GM12891 (cell line): ENCODE measurements around the gene SH2D6.

Source experiments
- DNase-seq: peaks from one replicate; pipeline ENCODE4 v3.0.0; 2011; ENCODE audit warnings: low spot score; ENCODE audit not compliant: insufficient read length
- FAIRE-seq: peaks from 2 replicates; lab custom pipeline; 2011; peaks lifted over from hg19 to GRCh38; lab: Jason Lieb, UNC
- PAX5 ChIP-seq: IDR thresholded peaks from 2 replicates; pipeline ENCODE4 v1.6.1; 2011; ENCODE audit warnings: low read length, moderate library complexity, mild to moderate bottlenecking; ENCODE audit not compliant: insufficient read depth, severe bottlenecking
- POLR2A ChIP-seq: IDR thresholded peaks from 2 replicates; pipeline ENCODE4 v1.6.1; 2011; ENCODE audit warnings: low read depth, low read length, control low read depth
- POLR2AphosphoS5 ChIP-seq: IDR thresholded peaks from 2 replicates; pipeline ENCODE4 v1.6.1; 2011; ENCODE audit warnings: low read depth, low read length, control low read depth
- POU2F2 ChIP-seq: IDR thresholded peaks from 2 replicates; pipeline ENCODE4 v1.6.1; 2011; ENCODE audit warnings: low read depth, mild to moderate bottlenecking, control low read depth, low read length, moderate library complexity
- SPI1 ChIP-seq: IDR thresholded peaks from 2 replicates; pipeline ENCODE4 v1.6.1; 2011; ENCODE audit warnings: low read depth, low read length, control low read depth
- TAF1 ChIP-seq: IDR thresholded peaks from 2 replicates; pipeline ENCODE4 v1.6.1; 2011; ENCODE audit warnings: low read depth, low read length, control low read depth

SH2D6 gene

DNA sequence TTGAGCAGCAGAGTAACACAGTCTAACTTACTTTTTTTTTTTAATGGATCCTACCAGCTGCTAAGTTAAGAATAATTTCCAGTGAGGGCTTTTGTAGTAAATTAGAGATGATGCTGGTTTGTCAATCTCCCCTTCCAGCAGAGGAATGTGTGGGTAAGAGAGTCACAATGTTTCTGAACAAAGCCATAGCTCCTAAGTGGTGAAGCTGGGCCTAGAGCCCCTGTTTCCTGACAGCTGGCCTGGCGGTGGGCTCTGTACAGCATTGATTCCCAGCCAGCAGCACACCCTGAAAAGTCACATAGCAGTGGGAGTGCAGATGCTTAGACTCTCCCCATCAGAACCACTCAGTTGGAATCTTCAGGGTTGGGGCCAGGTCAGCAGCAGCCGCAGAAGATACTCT, 32.8 kb upstream of the SH2D6 start:
- DNase-seq (no peak), FAIRE-seq (no peak)
- TF ChIP-seq SPI1, result no peak
- TF ChIP-seq PAX5, result no peak
- TF ChIP-seq POLR2A, result no peak
- TF ChIP-seq POU2F2, result no peak
- TF ChIP-seq TAF1, result no peak
- TF ChIP-seq POLR2AphosphoS5, result no peak

DNA sequence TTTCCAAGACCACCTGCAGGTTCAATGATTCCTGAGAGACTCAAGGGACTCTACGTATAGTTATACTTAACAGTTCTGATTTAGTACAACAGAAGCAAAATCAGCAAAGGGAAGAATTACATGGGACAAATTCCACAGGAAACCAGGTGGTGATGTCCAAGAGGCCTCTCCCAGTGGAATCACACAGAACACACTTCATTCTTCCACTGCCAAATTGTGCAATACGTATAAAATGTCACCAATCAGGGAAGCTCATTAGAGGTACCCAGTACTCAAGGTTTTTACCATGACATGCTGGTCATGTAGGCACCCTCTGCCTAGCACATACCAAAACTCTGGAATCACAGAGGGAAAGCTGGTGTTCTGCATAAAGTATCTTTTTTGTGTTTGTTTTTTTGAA, 30.8 kb upstream of the SH2D6 start:
- DNase-seq, result no peak
- FAIRE-seq, result no peak
- TF ChIP-seq PAX5, result no peak
- TF ChIP-seq TAF1, result no peak
- TF ChIP-seq SPI1, result no peak
- no peak for TF ChIP-seq POU2F2
- TF ChIP-seq POLR2A, result no peak
- TF ChIP-seq POLR2AphosphoS5, result no peak

DNA sequence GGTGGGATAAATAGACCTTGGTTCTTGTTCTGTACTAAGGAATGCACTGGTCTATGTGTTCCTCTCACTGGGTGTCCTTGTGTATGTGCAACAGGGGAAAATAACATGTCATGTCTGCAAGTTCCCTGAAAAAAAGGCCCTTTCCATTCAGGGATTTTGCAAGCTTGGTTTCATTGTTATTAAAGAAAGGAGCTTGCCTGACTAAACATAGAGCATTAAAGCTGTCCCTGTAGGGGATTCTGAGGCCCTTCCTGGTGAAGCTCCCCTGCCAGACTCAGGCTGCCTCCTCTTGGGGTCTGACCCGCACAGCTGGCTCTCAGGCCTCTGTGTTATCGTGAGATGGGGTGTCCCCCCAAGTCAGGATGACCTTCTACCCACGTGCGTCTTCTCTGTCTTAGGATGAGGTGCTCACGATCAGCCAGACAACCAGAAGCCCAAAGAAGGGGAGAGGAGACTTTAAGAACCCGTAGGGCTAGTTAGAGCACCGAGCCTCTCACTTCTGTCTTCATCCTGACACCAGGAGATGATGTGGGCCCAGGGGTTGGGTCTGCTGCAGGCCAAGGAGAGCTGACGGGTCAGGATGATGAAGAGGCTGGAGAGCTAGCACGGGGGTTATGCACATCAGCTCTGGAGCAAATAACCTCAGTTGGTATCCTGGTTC, 29.5 kb upstream of the SH2D6 start:
- FAIRE-seq (no peak), DNase-seq (no peak)
- TF ChIP-seq POU2F2 (no peak), POLR2AphosphoS5 (no peak), PAX5 (no peak), POLR2A (no peak), TAF1 (no peak), SPI1 (no peak)

DNA sequence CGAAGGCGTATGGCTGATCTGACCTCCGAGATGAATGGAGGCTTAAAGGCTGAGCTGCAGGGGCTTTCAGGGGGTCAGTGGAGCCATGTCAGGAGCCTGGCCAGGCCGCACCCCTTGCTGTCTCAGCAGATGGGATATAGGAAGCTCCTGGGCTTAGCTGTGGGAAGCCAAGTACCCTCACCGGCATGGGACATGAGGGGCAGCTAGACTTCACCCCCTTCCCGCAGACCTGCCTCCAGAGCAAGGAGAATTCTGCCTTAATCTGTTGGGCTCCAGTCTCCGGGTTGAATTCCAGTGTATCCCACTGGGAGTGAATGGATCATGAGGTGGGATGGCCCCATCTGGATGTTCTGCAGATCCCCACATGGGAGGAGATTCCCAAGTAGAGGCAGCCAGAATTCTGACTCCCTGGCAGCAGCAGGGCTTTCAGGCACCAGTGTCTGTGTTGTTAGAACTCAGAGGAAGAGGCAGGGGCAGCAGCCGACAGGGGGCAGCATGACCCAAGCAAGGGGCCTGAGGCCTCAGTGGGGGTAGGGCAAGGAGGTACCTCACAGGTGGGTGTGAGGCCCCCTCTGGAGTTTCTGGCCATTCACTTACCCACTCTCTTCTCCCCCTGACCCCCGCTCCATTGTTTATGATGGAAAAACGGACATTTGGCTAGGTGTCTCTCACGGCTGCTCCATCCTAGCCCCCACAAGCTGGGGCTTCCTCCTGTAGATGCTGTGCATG, 27.4 kb upstream of the SH2D6 start:
- FAIRE-seq, result peak; percentile 69
- DNase-seq, result peak; percentile 63

DNA sequence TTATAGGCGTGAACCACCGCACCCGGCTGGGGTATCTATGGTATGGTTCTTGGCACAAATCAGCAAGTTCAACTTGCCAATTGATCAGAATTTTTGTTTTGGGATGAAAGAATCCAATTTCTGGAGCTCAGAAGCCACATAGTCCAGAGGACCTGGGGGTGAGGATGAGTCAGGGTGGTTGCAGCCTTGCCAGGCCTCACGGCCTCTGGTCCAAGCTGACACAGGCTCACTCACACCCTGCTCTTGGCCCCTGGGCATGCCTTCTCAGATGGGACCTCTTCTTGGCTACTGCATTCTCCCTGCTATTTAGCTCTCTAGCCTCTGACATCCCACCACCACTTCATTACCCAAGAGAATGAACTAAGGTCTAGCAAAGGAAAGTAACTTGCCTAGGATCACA, 24.7 kb upstream of the SH2D6 start:
- TF ChIP-seq POU2F2, result no peak
- TF ChIP-seq POLR2A, result no peak
- no peak for TF ChIP-seq POLR2AphosphoS5
- TF ChIP-seq SPI1, result no peak
- no peak for TF ChIP-seq PAX5
- TF ChIP-seq TAF1, result no peak
- FAIRE-seq, result no peak
- no peak for DNase-seq

More for the DNA sequence above, 27.4 kb upstream of the SH2D6 start:
- TF ChIP-seq POLR2A (no peak), PAX5 (no peak), TAF1 (no peak), POLR2AphosphoS5 (no peak), POU2F2 (no peak), SPI1 (no peak)

DNA sequence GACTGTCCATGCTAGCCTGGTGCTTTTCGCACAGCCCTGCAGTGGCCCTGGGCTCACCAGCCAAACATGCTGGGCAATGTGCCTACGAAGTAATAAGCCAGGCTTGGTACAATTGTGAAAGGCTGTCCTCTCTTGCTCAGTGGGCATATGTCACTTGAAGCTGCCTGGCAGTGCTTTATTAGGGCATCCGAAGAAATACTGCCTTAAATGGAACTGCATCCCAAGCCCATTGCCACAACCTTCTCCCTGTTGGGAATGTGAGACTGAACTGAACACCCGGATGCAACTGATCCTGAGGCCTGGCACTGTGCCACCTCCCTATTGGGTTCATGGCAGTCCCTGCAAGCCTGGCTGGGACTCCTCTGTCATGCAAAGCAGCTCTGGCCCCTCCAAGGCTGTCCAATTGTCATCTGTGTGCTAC, 24.2 kb upstream of the SH2D6 start:
- FAIRE-seq (no peak), DNase-seq (no peak)
- TF ChIP-seq POLR2A, result no peak
- no peak for TF ChIP-seq SPI1
- no peak for TF ChIP-seq POLR2AphosphoS5

DNA sequence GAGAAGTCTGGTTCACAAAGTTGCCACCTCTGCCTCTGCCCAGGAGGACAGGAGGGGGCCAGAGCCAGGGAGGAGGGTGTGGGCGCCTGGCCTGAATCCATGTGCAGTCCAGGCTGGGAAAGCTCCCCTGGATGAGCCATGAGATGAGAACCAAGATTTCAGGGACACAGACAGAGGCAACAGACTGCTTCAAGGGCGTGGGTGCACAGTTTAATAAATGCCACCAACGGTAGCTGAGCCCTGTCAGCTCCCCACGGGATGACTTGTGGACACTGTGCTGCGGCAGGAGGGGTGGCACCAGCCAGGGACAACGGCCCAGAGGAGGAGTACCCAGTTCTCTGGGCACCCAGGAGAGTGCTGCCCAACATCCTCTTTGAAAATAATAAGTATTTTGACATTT, 23.5 kb upstream of the SH2D6 start:
- DNase-seq (no peak), FAIRE-seq (no peak)
- TF ChIP-seq PAX5 (no peak), POLR2AphosphoS5 (no peak), POLR2A (no peak), POU2F2 (no peak), SPI1 (no peak), TAF1 (no peak)

DNA sequence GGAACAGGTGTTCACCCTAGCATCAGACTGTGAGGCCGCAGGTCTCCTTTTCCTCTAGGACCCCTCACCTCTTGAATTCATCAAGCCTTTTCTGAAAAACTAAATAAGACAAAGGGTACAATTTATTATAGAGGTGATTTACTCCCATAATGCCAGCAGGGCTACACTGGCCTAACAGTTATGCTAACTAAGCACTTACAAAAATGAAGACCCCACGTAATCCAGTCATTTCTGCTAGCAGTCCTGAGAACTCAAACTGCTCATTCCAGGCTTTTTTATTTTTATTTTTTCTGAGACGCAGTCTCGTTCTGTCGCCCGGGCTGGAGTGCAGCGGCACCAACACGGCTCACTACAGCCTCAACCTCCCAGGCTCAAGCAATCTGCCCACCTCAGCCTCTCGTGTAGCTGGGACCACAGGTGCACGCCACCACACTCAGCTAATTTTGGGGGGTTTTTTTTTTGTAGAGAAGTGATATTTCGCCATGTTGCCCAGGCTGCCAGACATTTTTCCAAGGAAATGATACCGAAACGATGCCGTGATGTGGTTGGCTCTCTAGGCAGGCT, 22.5 kb upstream of the SH2D6 start:
- FAIRE-seq (no peak), DNase-seq (no peak)
- TF ChIP-seq PAX5 (no peak), SPI1 (no peak), POLR2A (no peak), POLR2AphosphoS5 (no peak), TAF1 (no peak), POU2F2 (no peak)

DNA sequence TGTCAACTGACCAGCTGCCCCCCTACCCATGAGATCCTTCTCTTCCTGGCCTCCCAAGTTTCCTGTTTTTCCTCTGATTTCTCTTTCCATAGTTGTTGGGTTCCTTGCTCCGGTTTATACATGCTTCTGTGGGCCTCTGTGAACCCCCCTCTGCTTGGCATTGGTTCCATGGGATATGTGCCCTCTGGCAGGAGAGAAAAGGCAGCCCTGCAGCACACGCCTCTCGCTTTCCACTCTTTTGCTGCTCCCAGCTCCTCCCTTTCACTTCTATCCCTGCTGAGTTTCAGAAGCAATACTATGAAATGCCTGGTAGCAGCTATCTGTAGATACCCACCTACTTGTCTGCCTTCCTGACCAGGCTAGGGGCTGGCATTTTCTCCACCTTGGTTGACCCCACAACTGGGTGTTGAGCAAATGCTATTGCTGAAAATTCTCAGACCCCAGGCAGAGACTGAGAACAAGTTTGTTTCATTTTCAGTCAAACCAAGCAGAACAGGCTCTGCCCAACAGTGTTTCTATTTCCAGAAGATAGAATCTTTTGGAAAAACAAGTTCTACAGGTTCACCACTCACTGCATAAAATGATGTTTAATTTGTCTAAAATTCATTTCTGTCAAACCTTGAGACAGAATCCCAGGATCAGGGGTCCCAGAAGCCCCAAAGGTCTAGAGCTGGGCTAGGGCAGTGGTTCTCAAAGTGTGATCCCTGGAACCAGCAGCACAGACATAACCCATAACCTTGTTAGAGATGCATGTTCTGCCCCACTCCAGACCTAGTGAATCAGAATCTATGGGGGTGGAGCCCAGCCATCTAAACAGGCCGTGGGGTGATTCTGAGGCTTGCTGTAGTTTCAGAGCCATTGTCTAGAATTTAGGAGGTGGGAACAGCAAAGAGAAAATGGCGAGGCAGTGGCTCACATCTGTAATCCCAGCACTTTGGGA, 21.7 kb upstream of the SH2D6 start:
- TF ChIP-seq SPI1 (no peak), POU2F2 (no peak), POLR2A (no peak), PAX5 (no peak), POLR2AphosphoS5 (no peak), TAF1 (no peak)
- FAIRE-seq, result no peak
- DNase-seq, result no peak
